Stimulated activated naive CD4-positive, alpha-beta T cell treated with Interleukin-2 at 50 U/mL for 16 hours (primary cell): ENCODE data around the gene DCANP1.

Source experiments
- DNase-seq: peaks from one replicate; lab custom pipeline; 2025; lab: John Stamatoyannopoulos, UW

Gene DCANP1

GRCh38 chr5:135456238-135457099, 9.3 kb upstream of the DCANP1 start:
- DNase-seq, result no peak

GRCh38 chr5:135455876-135456237, 8.7 kb upstream of the DCANP1 start:
- DNase-seq, result no peak

- no peak for DNase-seq
Measured at GRCh38 chr5:135454946-135455345, 7.8 kb upstream of the DCANP1 start.

- DNase-seq, result no peak
Measured at GRCh38 chr5:135453613-135454012, 6.5 kb upstream of the DCANP1 start.

- no peak for DNase-seq
Measured at GRCh38 chr5:135452321-135453030, 5.3 kb upstream of the DCANP1 start, which contains the start of gene TIFAB. TSS of gene TIFAB (minus strand) at chr5:135452351. CDS start at chr5:135449939, 2,412 bp downstream.

- no peak for DNase-seq
Measured at GRCh38 chr5:135451581-135452320, 4.6 kb upstream of the DCANP1 start.

GRCh38 chr5:135450952-135451351, 3.8 kb upstream of the DCANP1 start:
- DNase-seq, result no peak

- no peak for DNase-seq
Measured at GRCh38 chr5:135450336-135450735, 3.2 kb upstream of the DCANP1 start.

GRCh38 chr5:135449644-135450043, 2.5 kb upstream of the DCANP1 start:
- no peak for DNase-seq

- DNase-seq, result no peak
Measured at GRCh38 chr5:135448791-135449507, 1.8 kb upstream of the DCANP1 start.

GRCh38 chr5:135448071-135448739, 1.1 kb upstream of the DCANP1 start:
- DNase-seq, result no peak

- DNase-seq, result no peak
Measured at GRCh38 chr5:135446615-135447014, 533 bp downstream of the DCANP1 start.

- no peak for DNase-seq
Measured at GRCh38 chr5:135446206-135446605, 942 bp downstream of the DCANP1 start.

GRCh38 chr5:135445306-135445985, 1.7 kb downstream of the DCANP1 start:
- no peak for DNase-seq

GRCh38 chr5:135444881-135445280, 2.3 kb downstream of the DCANP1 start:
- DNase-seq, result no peak

- DNase-seq, result no peak
Measured at GRCh38 chr5:135444360-135444759, 2.8 kb downstream of the DCANP1 start.

GRCh38 chr5:135443161-135443960, 3.8 kb downstream of the DCANP1 start:
- DNase-seq, result no peak

- no peak for DNase-seq
Measured at GRCh38 chr5:135442431-135443160, 4.6 kb downstream of the DCANP1 start.

- no peak for DNase-seq
Measured at GRCh38 chr5:135441919-135442318, 5.2 kb downstream of the DCANP1 start.
